ENCODE measurements around the gene ARL13A.
"Not testable (repeated sequence)": the region's sequence is repeated elsewhere in the genome, so short reads cannot be mapped to it uniquely, and the experiment has no call there.

The ARL13A gene

DNA sequence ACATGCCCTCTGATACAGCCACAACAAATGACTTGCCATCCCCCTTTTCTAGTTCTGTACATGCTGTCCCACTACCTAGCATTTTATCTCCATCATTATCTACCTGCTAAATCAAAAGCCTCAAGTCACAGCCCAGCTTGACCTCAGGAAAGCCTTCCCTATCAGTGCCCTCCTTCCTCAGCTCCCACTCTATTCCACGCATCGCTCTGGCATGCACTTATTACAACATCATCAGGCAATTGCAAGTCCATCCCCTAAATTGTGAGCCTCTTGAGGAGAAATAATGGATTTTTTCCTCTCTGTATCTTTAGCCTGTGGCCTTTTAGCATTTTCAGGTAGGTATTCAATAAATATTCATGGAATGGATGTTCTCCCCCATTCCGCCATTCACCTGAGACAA lies 5.7 kb downstream of the ARL13A start:
- H3K36me3 Mint-ChIP-seq: no peaks in the 10 kb centered on the region
- no peak for ATAC-seq
- no peaks in the 10 kb centered on the region for H3K4me1 Mint-ChIP-seq
- no peak overlapping the region for H3K4me3 Mint-ChIP-seq
- H3K27ac Mint-ChIP-seq: no peak overlapping the region
- no peak for DNase-seq (ENCODE audit: low spot score in 2 of 2)
- H3K9me3 Mint-ChIP-seq: no peaks in the 10 kb centered on the region

DNA sequence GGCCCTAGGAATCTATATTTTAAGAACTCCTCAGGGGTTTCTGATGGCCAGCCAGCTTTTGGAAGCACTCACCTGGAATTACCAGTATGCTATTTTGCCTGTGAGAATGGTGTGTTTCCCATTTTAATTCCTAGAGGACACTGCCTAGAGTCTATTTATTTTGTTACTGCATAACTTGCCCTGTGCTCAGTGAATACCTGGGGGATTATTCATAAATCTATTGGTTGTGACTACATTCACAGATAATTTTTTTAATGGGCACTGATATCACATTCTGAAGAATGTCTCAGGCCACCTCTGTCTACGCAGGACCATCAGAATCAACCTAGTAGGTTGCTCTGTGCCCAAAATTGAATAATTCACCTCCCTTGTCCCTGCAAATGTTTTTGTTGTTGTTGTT lies 6.7 kb downstream of the ARL13A start:
- no peak for DNase-seq (ENCODE audit: low spot score in 2 of 2)
- ATAC-seq: no peak
- Mint-ChIP-seq H3K4me1 (peaks cover 6% of the 10 kb centered on the region), H3K9me3 (no peaks in the 10 kb centered on the region), H3K36me3 (no peaks in the 10 kb centered on the region), H3K27ac (no peak overlapping the region), H3K4me3 (no peak overlapping the region)

- H3K9me3 Mint-ChIP-seq: no peaks in the 10 kb centered on the region
- H3K27ac Mint-ChIP-seq: no peak overlapping the region
- H3K4me3 Mint-ChIP-seq: no peak overlapping the region
- H3K4me1 Mint-ChIP-seq: peaks cover 6% of the 10 kb centered on the region
- peak; percentile 65 for ATAC-seq
- no peaks in the 10 kb centered on the region for H3K36me3 Mint-ChIP-seq
- DNase-seq (ENCODE audit: low spot score in 2 of 2): no peak
Measured at GRCh38 chrX:100979881-100980607, 10.5 kb downstream of the ARL13A start.

GRCh38 chrX:100980608-100981497 lies 11.3 kb downstream of the ARL13A start:
- H3K4me3 Mint-ChIP-seq: no peak overlapping the region
- H3K36me3 Mint-ChIP-seq: no peaks in the 10 kb centered on the region
- no peaks in the 10 kb centered on the region for H3K9me3 Mint-ChIP-seq
- ATAC-seq (no peak), DNase-seq (ENCODE audit: low spot score in 2 of 2) (no peak)
- H3K4me1 Mint-ChIP-seq: peaks cover 6% of the 10 kb centered on the region
- no peak overlapping the region for H3K27ac Mint-ChIP-seq

GRCh38 chrX:100981498-100981845 lies 12.0 kb downstream of the ARL13A start:
- H3K4me3 Mint-ChIP-seq; H3K27ac Mint-ChIP-seq; ATAC-seq; H3K36me3 Mint-ChIP-seq; DNase-seq (ENCODE audit: low spot score in 2 of 2); H3K9me3 Mint-ChIP-seq; H3K4me1 Mint-ChIP-seq: not testable (repeated sequence)

- Mint-ChIP-seq H3K27ac (no peak overlapping the region), H3K4me1 (peaks cover 6% of the 10 kb centered on the region), H3K9me3 (no peaks in the 10 kb centered on the region), H3K36me3 (peaks cover 5% of the 10 kb centered on the region), H3K4me3 (no peak overlapping the region)
- ATAC-seq (no peak), DNase-seq (ENCODE audit: low spot score in 2 of 2) (no peak)
Measured at GRCh38 chrX:100984818-100985217, 15.3 kb downstream of the ARL13A start.

DNA sequence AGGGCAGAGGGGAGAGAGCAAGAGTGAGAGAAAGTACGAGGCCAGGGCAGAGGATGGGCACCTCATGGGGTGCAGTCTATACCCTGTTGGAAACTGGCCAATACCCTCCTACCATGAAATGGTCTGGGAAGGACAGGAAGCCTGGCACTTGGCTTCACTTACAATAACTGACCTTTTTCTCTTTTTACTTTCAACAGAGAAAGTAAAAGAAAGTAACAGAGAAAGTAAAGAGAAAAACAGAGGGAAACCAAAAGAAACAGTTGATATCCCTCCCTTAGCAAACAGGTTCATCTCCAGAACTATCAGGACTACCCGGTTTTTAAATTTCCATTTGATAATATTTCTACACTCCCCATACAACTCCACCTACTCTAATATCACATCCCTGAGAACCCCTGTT lies 20.6 kb downstream of the ARL13A start:
- no peak overlapping the region for H3K27ac Mint-ChIP-seq
- peaks cover 11% of the 10 kb centered on the region for H3K4me1 Mint-ChIP-seq
- DNase-seq (ENCODE audit: low spot score in 2 of 2) (no peak), ATAC-seq (no peak)
- no peaks in the 10 kb centered on the region for H3K9me3 Mint-ChIP-seq
- H3K4me3 Mint-ChIP-seq: no peak overlapping the region
- H3K36me3 Mint-ChIP-seq: peaks cover 5% of the 10 kb centered on the region

GRCh38 chrX:100994352-100995281 lies 25.1 kb downstream of the ARL13A start:
- peak overlapping the region; percentile 37 for H3K4me3 Mint-ChIP-seq
- no peaks in the 10 kb centered on the region for H3K9me3 Mint-ChIP-seq
- H3K4me1 Mint-ChIP-seq: peaks cover 16% of the 10 kb centered on the region
- H3K36me3 Mint-ChIP-seq: no peaks in the 10 kb centered on the region
- DNase-seq (ENCODE audit: low spot score in 2 of 2) (peak in 1 of 2 donors; percentile 47), ATAC-seq (peak; percentile 96)
- peak overlapping the region; percentile 52 for H3K27ac Mint-ChIP-seq

GRCh38 chrX:100995469-100995868 lies 26.0 kb downstream of the ARL13A start:
- H3K27ac Mint-ChIP-seq: peak overlapping the region; percentile 52
- peaks cover 16% of the 10 kb centered on the region for H3K4me1 Mint-ChIP-seq
- ATAC-seq (peak; percentile 81), DNase-seq (ENCODE audit: low spot score in 2 of 2) (no peak)
- H3K9me3 Mint-ChIP-seq: no peaks in the 10 kb centered on the region
- H3K4me3 Mint-ChIP-seq: peak overlapping the region; percentile 37
- no peaks in the 10 kb centered on the region for H3K36me3 Mint-ChIP-seq

GRCh38 chrX:100999451-100999850 lies 29.9 kb downstream of the ARL13A start:
- Mint-ChIP-seq H3K9me3 (no peaks in the 10 kb centered on the region), H3K27ac (no peak overlapping the region), H3K4me1 (peaks cover 12% of the 10 kb centered on the region), H3K36me3 (peaks cover 29% of the 10 kb centered on the region), H3K4me3 (no peak overlapping the region)
- ATAC-seq (no peak), DNase-seq (ENCODE audit: low spot score in 2 of 2) (no peak)

GRCh38 chrX:101009090-101009489 lies 39.6 kb downstream of the ARL13A start:
- DNase-seq (ENCODE audit: low spot score in 2 of 2) (no peak), ATAC-seq (no peak)
- no peaks in the 10 kb centered on the region for H3K9me3 Mint-ChIP-seq
- H3K4me1 Mint-ChIP-seq: no peaks in the 10 kb centered on the region
- H3K4me3 Mint-ChIP-seq: no peak overlapping the region
- H3K36me3 Mint-ChIP-seq: peaks cover 83% of the 10 kb centered on the region
- H3K27ac Mint-ChIP-seq: no peak overlapping the region

DNA sequence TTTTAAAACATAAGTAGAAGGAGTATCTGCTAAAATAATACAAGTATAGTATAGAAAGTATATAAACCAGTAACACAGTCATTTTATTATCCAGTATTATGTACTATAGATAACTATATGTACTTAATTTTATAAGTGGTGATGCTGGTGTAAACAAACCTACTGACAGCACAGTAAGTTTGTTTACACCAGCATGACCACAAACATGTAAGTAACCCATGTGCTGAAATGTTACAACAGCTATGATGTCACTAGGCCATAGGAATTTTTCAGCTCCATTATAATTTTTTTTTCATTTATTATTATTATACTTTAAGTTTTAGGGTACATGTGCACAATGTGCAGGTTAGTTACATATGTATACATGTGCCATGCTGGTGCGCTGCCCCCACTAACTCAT lies 42.5 kb downstream of the ARL13A start:
- H3K4me1 Mint-ChIP-seq: not testable (repeated sequence)

DNA sequence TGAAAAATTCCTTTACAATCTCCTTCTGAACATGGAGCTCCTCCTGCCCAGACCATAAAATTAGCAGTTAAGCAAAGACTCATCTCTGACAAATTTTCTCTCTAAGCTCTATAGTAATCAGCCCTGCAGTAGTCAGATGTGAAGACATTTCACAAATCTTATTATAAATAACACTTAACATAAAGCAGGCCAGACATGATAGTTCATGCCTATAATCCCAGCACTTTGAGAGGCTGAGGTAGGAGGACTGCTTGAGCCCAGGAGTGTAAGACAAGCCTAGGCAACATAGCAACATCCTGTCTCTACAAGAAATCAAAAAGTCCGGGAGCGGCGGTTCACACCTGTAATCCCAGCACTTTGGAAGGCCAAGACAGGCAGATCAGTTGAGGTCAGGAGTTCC lies 52.5 kb downstream of the ARL13A start:
- H3K36me3 Mint-ChIP-seq: peaks cover 82% of the 10 kb centered on the region
- no peak overlapping the region for H3K27ac Mint-ChIP-seq
- ATAC-seq (no peak), DNase-seq (ENCODE audit: low spot score in 2 of 2) (no peak)
- H3K9me3 Mint-ChIP-seq: no peaks in the 10 kb centered on the region
- no peak overlapping the region for H3K4me3 Mint-ChIP-seq
- H3K4me1 Mint-ChIP-seq: no peaks in the 10 kb centered on the region

More for the DNA sequence above, 42.5 kb downstream of the ARL13A start:
- H3K4me3 Mint-ChIP-seq; DNase-seq (ENCODE audit: low spot score in 2 of 2); H3K9me3 Mint-ChIP-seq; H3K27ac Mint-ChIP-seq; ATAC-seq: not testable (repeated sequence)
- H3K36me3 Mint-ChIP-seq: peaks cover 83% of the 10 kb centered on the region

GRCh38 chrX:101025126-101025525 lies 55.6 kb downstream of the ARL13A start:
- DNase-seq (ENCODE audit: low spot score in 2 of 2) (no peak), ATAC-seq (no peak)
- Mint-ChIP-seq H3K36me3 (peaks cover 82% of the 10 kb centered on the region), H3K9me3 (no peaks in the 10 kb centered on the region), H3K4me1 (peaks cover 6% of the 10 kb centered on the region), H3K4me3 (no peak overlapping the region), H3K27ac (peak overlapping the region; percentile 50)

GRCh38 chrX:101028562-101028961 lies 59.1 kb downstream of the ARL13A start:
- no peak overlapping the region for H3K4me3 Mint-ChIP-seq
- DNase-seq (ENCODE audit: low spot score in 2 of 2) (no peak), ATAC-seq (no peak)
- peaks cover 6% of the 10 kb centered on the region for H3K4me1 Mint-ChIP-seq
- H3K9me3 Mint-ChIP-seq: no peaks in the 10 kb centered on the region
- no peak overlapping the region for H3K27ac Mint-ChIP-seq
- peaks cover 78% of the 10 kb centered on the region for H3K36me3 Mint-ChIP-seq
